HepG2 (cell line): ENCODE results near the gene PLSCR1. TPM values are rescaled to one million over a fixed set of nuclear protein-coding genes. Genes with fewer than 3 reads are reported as not detected.

Experiments
- HDAC6 ChIP-seq: fragments of 200-600 bp; sonication (generic); IDR thresholded peaks from 2 replicates; pipeline ENCODE4 v1.7.0; 2017; ENCODE audit warnings: mild to moderate bottlenecking, antibody characterized with exemption, low read length, low read depth
- JUND ChIP-seq: sonication (generic); formaldehyde crosslinking; IDR thresholded peaks from 2 replicates; pipeline ENCODE4 v1.8.0; 2022; ENCODE audit warnings: mild to moderate bottlenecking, missing genetic modification reagents
- KLF13 ChIP-seq: sonication (generic); formaldehyde crosslinking; IDR thresholded peaks from 2 replicates; pipeline ENCODE4 v1.4.0; 2020; ENCODE audit warnings: mild to moderate bottlenecking, missing genetic modification reagents
- KLF16 ChIP-seq, 2 experiments: sonication (generic) in 1 of 2; formaldehyde crosslinking in 1 of 2; IDR thresholded peaks; 2 replicates each; pipeline versions ENCODE4 v1.6.1 to v1.8.0; 2016 to 2023; ENCODE audit warnings: missing genetic modification reagents in 2 of 2, missing compliant biosample characterization in 1 of 2
- MAFG ChIP-seq: sonication (generic); formaldehyde crosslinking; IDR thresholded peaks from 2 replicates; pipeline ENCODE4 v1.5.1; 2020; ENCODE audit warnings: mild to moderate bottlenecking, missing genetic modification reagents
- MED8 ChIP-seq: sonication (generic); formaldehyde crosslinking; IDR thresholded peaks from 2 replicates; pipeline ENCODE4 v1.8.1; 2023; ENCODE audit warnings: mild to moderate bottlenecking, missing genetic modification reagents; ENCODE audit not compliant: insufficient replicate concordance
- NFAT5 ChIP-seq: sonication (generic); formaldehyde crosslinking; IDR thresholded peaks from 2 replicates; pipeline ENCODE4 v1.4.0; 2020; ENCODE audit warnings: missing genetic modification reagents
- PCBP2 ChIP-seq: fragments of 200-400 bp; formaldehyde crosslinking; optimal IDR thresholded peaks from 2 replicates; pipeline ENCODE3; 2018; ENCODE audit warnings: low read length, low read depth; ENCODE audit not compliant: poor library complexity, severe bottlenecking
- POLR2A ChIP-seq, 2 experiments: IDR thresholded peaks; 2 replicates each; pipeline ENCODE4 v1.6.1; 2011; ENCODE audit warnings: low read depth in 2 of 2, low read length in 2 of 2, mild to moderate bottlenecking in 1 of 2, moderate library complexity in 1 of 2; ENCODE audit not compliant: insufficient read depth in 1 of 2
- PRMT3 ChIP-seq: sonication (generic); formaldehyde crosslinking; IDR thresholded peaks from 2 replicates; pipeline ENCODE4 v1.8.1; 2022; ENCODE audit warnings: low read depth, mild to moderate bottlenecking, moderate library complexity, missing genetic modification reagents, borderline replicate concordance
- RBFOX2 ChIP-seq: fragments of 200-400 bp; formaldehyde crosslinking; IDR thresholded peaks from 2 replicates; pipeline ENCODE4 v1.6.1; 2017; ENCODE audit warnings: low read depth, mild to moderate bottlenecking, low read length
- SKIL ChIP-seq: sonication (generic); formaldehyde crosslinking; IDR thresholded peaks from 2 replicates; pipeline ENCODE4 v1.8.0; 2022; ENCODE audit warnings: missing genetic modification reagents, mild to moderate bottlenecking, moderate library complexity, borderline replicate concordance
- TEF ChIP-seq: sonication (generic); formaldehyde crosslinking; IDR thresholded peaks from 2 replicates; pipeline ENCODE4 v1.5.0; 2020; ENCODE audit warnings: missing genetic modification reagents
- TSC22D2 ChIP-seq: sonication (generic); formaldehyde crosslinking; IDR thresholded peaks from 2 replicates; pipeline ENCODE4 v1.5.1; 2020; ENCODE audit warnings: missing genetic modification reagents, mild to moderate bottlenecking, borderline replicate concordance
- ZBTB20 ChIP-seq: sonication (generic); formaldehyde crosslinking; IDR thresholded peaks from 2 replicates; pipeline ENCODE4 v1.8.1; 2023; ENCODE audit warnings: missing genetic modification reagents, low read depth, mild to moderate bottlenecking, borderline replicate concordance
- ZBTB44 ChIP-seq: sonication (generic); formaldehyde crosslinking; IDR thresholded peaks from 2 replicates; pipeline ENCODE4 v1.4.0; 2020; ENCODE audit warnings: missing genetic modification reagents
- ZBTB8A ChIP-seq: sonication (generic); formaldehyde crosslinking; IDR thresholded peaks from 2 replicates; pipeline ENCODE4 v1.4.0; 2020; ENCODE audit warnings: mild to moderate bottlenecking, low read depth, missing genetic modification reagents, borderline replicate concordance
- ZNF75D ChIP-seq: sonication (generic); formaldehyde crosslinking; IDR thresholded peaks from 2 replicates; pipeline ENCODE4 v1.8.1; 2023; ENCODE audit warnings: missing genetic modification reagents, mild to moderate bottlenecking, borderline replicate concordance
- polyA plus RNA-seq, 8 experiments: library from polyadenylated mRNA; depleted of rRNA in 3 of 8; stranded (reverse) in 7 of 8; unstranded in 1 of 8; fragments of >200 nt; fragmentation: Illumina TruSeq in 4 of 8; extraction: Trizol in 4 of 8; gene quantifications; 2 replicates each; pipeline versions ENCODE4 v1.2.1 to v1.2.3, GENCODE V29; 2011 to 2016; ENCODE audit warnings: low read depth in 4 of 8, missing spikeins in 1 of 8, mixed read lengths in 1 of 8; ENCODE audit not compliant: insufficient read depth in 1 of 8
- total RNA-seq, 5 experiments: library from RNA; depleted of rRNA; stranded (reverse); fragments of >200 nt; fragmentation: Illumina TruSeq; extraction: Trizol; gene quantifications; 2 replicates each; pipeline ENCODE4 v1.2.3, GENCODE V29; 2016; ENCODE audit warnings: low read depth in 1 of 5

PLSCR1 gene
- total and polyA plus RNA-seq, 2 of the 13 experiments (the other 11 are each of a cell fraction or from before 2014, with no cell fraction given) = 33.8 to 34.1 TPM

GRCh38 chr3:146544002-146544928 is at the start of gene PLSCR1 (continued):
- TF ChIP-seq HDAC6 (no peak), ZBTB8A (CRISPR knock-in tag) (no peak), PRMT3 (peak; percentile 83), KLF13 (CRISPR knock-in tag) (no peak), TEF (CRISPR knock-in tag) (no peak), ZBTB20 (CRISPR knock-in tag) (0 out of 2 replicates have a peak, but pooled peaks have one; percentile 45), JUND (CRISPR knock-in tag) (no peak), TSC22D2 (CRISPR knock-in tag) (no peak), KLF16 (CRISPR knock-in tag; IDR thresholded peaks at IDR 0.05) (peak in 1 of 2 experiments; percentile 52; a peak in 1 of 4 replicates), MAFG (CRISPR knock-in tag) (no peak), SKIL (CRISPR knock-in tag) (no peak), NFAT5 (CRISPR knock-in tag) (no peak), PCBP2 (no peak), ZNF75D (no peak), ZBTB44 (no peak), RBFOX2 (peak; percentile 81), MED8 (CRISPR knock-in tag) (no peak), POLR2A (IDR thresholded peaks at IDR 0.05; ENCODE audit: insufficient read depth in 1 of 2, low read depth in 2 of 2, low read length in 2 of 2) (peak; percentile 72 to 75)
